Panc1 (cell line): ENCODE results near the gene ZNF609. TPM values are rescaled to one million over a fixed set of nuclear protein-coding genes. Genes with fewer than 3 reads are reported as not detected.

ENCODE experiments used
- ATAC-seq: fragments of 200-7000 bp; cut with Tn5 transposase; 2 replicates; pipeline ENCODE4 v1.9.1; 2020; ENCODE audit warnings: mild to moderate bottlenecking, moderate library complexity
- Bru-seq: library from RNA; stranded (reverse); fragments of 400-500 nt; gene quantifications from one replicate; lab custom pipeline; 2021; lab: Mats Ljungman, UMichigan
- BruChase-seq, 2 experiments: library from RNA; stranded (reverse); fragments of 400-500 nt; gene quantifications; one replicate each; lab custom pipeline; 2021; lab: Mats Ljungman, UMichigan
- BruUV-seq: library from RNA; stranded (reverse); fragments of 400-500 nt; replicated peaks from 2 replicates; lab custom pipeline; 2021; lab: Mats Ljungman, UMichigan
- CTCF ChIA-PET: fragments of 300-600 bp; sonication (Branson Sonifier 250); formaldehyde crosslinking; loops from one replicate; lab custom pipeline; 2022; ENCODE audit warnings: antibody characterized with exemption; lab: Charles Lee
- POLR2A ChIA-PET: fragments of 300-600 bp; sonication (Branson Sonifier 250); formaldehyde crosslinking; loops from one replicate; lab custom pipeline; 2022; ENCODE audit warnings: antibody characterized with exemption; lab: Charles Lee
- DNase-seq: peaks from one replicate; pipeline ENCODE4 v3.0.0-alpha.2; 2010; ENCODE audit warnings: low read depth, low spot score
- H3K27ac ChIP-seq: 2 replicates; pipeline ENCODE4 v1.5.1; 2011; ENCODE audit warnings: mild to moderate bottlenecking, low read length, inconsistent platforms
- H3K27me3 ChIP-seq: fragments of 200-500 bp; sonication (Bioruptor generic); 2 replicates; pipeline ENCODE4 v1.6.0; 2014; ENCODE audit warnings: low read length, inconsistent platforms; ENCODE audit not compliant: control insufficient read depth, insufficient read depth
- H3K36me3 ChIP-seq: fragments of 200-500 bp; sonication (Bioruptor generic); 2 replicates; pipeline ENCODE4 v1.5.1; 2014; ENCODE audit warnings: inconsistent platforms, mild to moderate bottlenecking, low read length, moderate library complexity; ENCODE audit not compliant: control insufficient read depth, insufficient read depth
- H3K4me1 ChIP-seq: 2 replicates; pipeline ENCODE4 v1.5.1; 2011; ENCODE audit warnings: inconsistent platforms, mild to moderate bottlenecking, low read length, moderate library complexity; ENCODE audit not compliant: control insufficient read depth, insufficient read depth
- H3K4me3 ChIP-seq, 2 experiments: 2 replicates each; pipeline ENCODE4 v1.5.1; 2011 to 2012; ENCODE audit warnings: low read depth in 2 of 2, low read length in 2 of 2, mild to moderate bottlenecking in 2 of 2, inconsistent platforms in 1 of 2, moderate library complexity in 1 of 2
- H3K9me3 ChIP-seq: fragments of 200-500 bp; sonication (Bioruptor generic); 2 replicates; pipeline ENCODE4 v1.5.1; 2014; ENCODE audit warnings: low read depth, mild to moderate bottlenecking, inconsistent platforms, low read length, moderate library complexity; ENCODE audit not compliant: control insufficient read depth, insufficient read depth
- CTCF ChIP-seq: fragments of 450-650 bp; IDR thresholded peaks from 2 replicates; pipeline ENCODE4 v1.5.1; 2017; ENCODE audit warnings: mild to moderate bottlenecking
- POLR2AphosphoS5 ChIP-seq: IDR thresholded peaks from 2 replicates; pipeline ENCODE4 v1.6.1; 2012; ENCODE audit warnings: mild to moderate bottlenecking, low read depth, low read length, moderate library complexity
- REST ChIP-seq, 2 experiments: IDR thresholded peaks; 2 replicates each; pipeline ENCODE4 v1.6.1; 2011 to 2012; ENCODE audit warnings: low read depth in 2 of 2, control low read depth in 1 of 2, low read length in 1 of 2, mild to moderate bottlenecking in 1 of 2, moderate library complexity in 1 of 2; ENCODE audit not compliant: insufficient read depth in 1 of 2
- SIN3A ChIP-seq: IDR thresholded peaks from 2 replicates; pipeline ENCODE4 v1.6.1; 2012; ENCODE audit warnings: low read depth, mild to moderate bottlenecking, low read length, moderate library complexity, borderline replicate concordance; ENCODE audit not compliant: insufficient read depth
- TCF7L2 ChIP-seq: IDR thresholded peaks from 2 replicates; pipeline ENCODE4 v1.6.1; 2011; ENCODE audit warnings: mild to moderate bottlenecking, low read depth, low read length, inconsistent platforms
- in situ Hi-C: cut with HindIII; loops from 2 replicates; pipeline ENCODE4 v1.10.0; 2016; ENCODE audit warnings: low sequenced_read_pairs, low pct_unique_long_range_greater_than_20kb
- intact Hi-C: fragments of 100-400 bp; cut with micrococcal nuclease; formaldehyde crosslinking; loops from one replicate; pipeline ENCODE4 v1.10.0; 2022; ENCODE audit not compliant: unreplicated experiment
- long read RNA-seq: library from polyadenylated mRNA; unstranded; transcript quantifications from one replicate; pipeline ENCODE4 v2.0.0, GENCODE V29; 2021; ENCODE audit not compliant: unreplicated experiment
- polyA plus RNA-seq: library from polyadenylated mRNA; unstranded; fragments of >200 nt; gene quantifications from one replicate; pipeline ENCODE4 v1.2.1, GENCODE V29; 2012; ENCODE audit warnings: missing spikeins; ENCODE audit not compliant: insufficient read length
- total RNA-seq: library from RNA; stranded (reverse); gene quantifications from one replicate; pipeline ENCODE4 v1.2.1, GENCODE V29; 2021; ENCODE audit not compliant: unreplicated experiment

Gene ZNF609
- total RNA-seq (47.2 TPM), Bru-seq, nascent RNA (percentile 88 among the genes with signal in this experiment), BruChase-seq, experiment 1, labeled RNA remaining after a 2-hour chase (percentile 88 among the genes with signal in this experiment), BruChase-seq, experiment 2, labeled RNA remaining after a 6-hour chase (percentile 86 among the genes with signal in this experiment)
- polyA plus RNA-seq, result 25.5 TPM
- long read RNA-seq, partial matches to known transcripts, result 59 of 76 reads
- long read RNA-seq, other reads (novel, unspliced or antisense), result 16 of 76 reads

GRCh38 chr15:64460206-64460723 is at the start of gene ZNF609:
ZNF609 (plus strand) TSS chr15:64460578; CDS start chr15:64499420, 38,842 bp downstream.
- peak within 1 kb of the TSS; percentile 89 for H3K27ac ChIP-seq
- DNase-seq (peak; percentile 64), ATAC-seq (peak; percentile 93)
- H3K9me3 ChIP-seq, result no peaks in the 10 kb centered on the region
- peaks cover 38% of the 10 kb centered on the region for H3K4me1 ChIP-seq
- in situ Hi-C loops, result no loop called here
- CTCF ChIA-PET, result interaction anchor here (0.5 to 0.6 kb wide), 2 partner anchors 83 to 193 kb away, joined by 4 to 10 read pairs; no protein-coding TSS in a partner anchor
- no peaks in the 10 kb centered on the region; the same call in 1 of the 2 replicates for H3K36me3 ChIP-seq
- TF ChIP-seq TCF7L2 (no peak), SIN3A (peak; percentile 68; the same call in 1 of the 2 replicates), CTCF (no peak), POLR2AphosphoS5 (peak; percentile 75), REST (IDR thresholded peaks at IDR 0.05; ENCODE audit: insufficient read depth in 1 of 2, low read depth in 2 of 2, low read length in 1 of 2) (no peak)
- intact Hi-C loops, result no loop called here
- peak within 1 kb of the TSS; percentile 58 to 89 for H3K4me3 ChIP-seq
- POLR2A ChIA-PET, result interaction anchor here (0.6 to 0.7 kb wide), 2 partner anchors 72 to 120 kb away, joined by 4 to 7 read pairs; no protein-coding TSS in a partner anchor
- BruUV-seq, result no TSS peak
- H3K27me3 ChIP-seq, result no peaks in the 10 kb centered on the region

- ChIA-PET POLR2A (interaction anchor here (0.6 kb wide), 1 partner anchor 893 kb away, joined by 4 read pairs; the partner anchor contains the start of gene RNU5B-1), CTCF (no interaction called here)
- no peak overlapping the region for H3K4me3 ChIP-seq
- intact Hi-C loops (no loop called here), in situ Hi-C loops (no loop called here)
- no peaks in the 10 kb centered on the region for H3K4me1 ChIP-seq
- no peak for DNase-seq
- no peak for ATAC-seq
- H3K9me3 ChIP-seq, result no peaks in the 10 kb centered on the region
- peaks cover 21% of the 10 kb centered on the region for H3K36me3 ChIP-seq
- no peak for TF ChIP-seq POLR2AphosphoS5
- no peak for TF ChIP-seq CTCF
- no peak for TF ChIP-seq SIN3A
- no peak for TF ChIP-seq TCF7L2
- no peak for TF ChIP-seq REST (IDR thresholded peaks at IDR 0.05; ENCODE audit: insufficient read depth in 1 of 2, low read depth in 2 of 2, low read length in 1 of 2)
- H3K27ac ChIP-seq, result no peak overlapping the region
- no TSS peak for BruUV-seq
- no peaks in the 10 kb centered on the region for H3K27me3 ChIP-seq
Observed at GRCh38 chr15:64412216-64412615, 48.2 kb upstream of the ZNF609 start.
